HG03159 (cell line): ENCODE results near the gene NCS1.
A peak's percentile ranks its signal among the peaks of the same experiment; 100 is the strongest.

Experiments
- ATAC-seq: cut with Tn5 transposase; IDR thresholded peaks from one replicate; pipeline ENCODE4 v1.9.1; 2021; ENCODE audit warnings: mild to moderate bottlenecking, moderate library complexity; ENCODE audit not compliant: unreplicated experiment

The NCS1 gene

GRCh38 chr9:130172161-130172857, at the start of gene NCS1:
NCS1 (plus strand) TSS chr9:130172404; CDS start chr9:130172664, 260 bp downstream.
- ATAC-seq, result no peak

- ATAC-seq, result no peak
Observed at GRCh38 chr9:130122456-130122855, 49.7 kb upstream of the NCS1 start.

- ATAC-seq, result no peak
Observed at GRCh38 chr9:130124085-130124860, 47.9 kb upstream of the NCS1 start.

GRCh38 chr9:130126721-130127433, 45.3 kb upstream of the NCS1 start:
- no peak for ATAC-seq

- peak; percentile 35 for ATAC-seq
Observed at GRCh38 chr9:130128251-130128650, 44.0 kb upstream of the NCS1 start.

GRCh38 chr9:130128733-130129431, 43.3 kb upstream of the NCS1 start:
- ATAC-seq, result peak; percentile 75

- no peak for ATAC-seq
Observed at GRCh38 chr9:130129432-130130061, 42.7 kb upstream of the NCS1 start.

GRCh38 chr9:130132746-130133145, 39.5 kb upstream of the NCS1 start:
- no peak for ATAC-seq

GRCh38 chr9:130137081-130137640, 35.0 kb upstream of the NCS1 start:
- no peak for ATAC-seq

- ATAC-seq, result no peak
Observed at GRCh38 chr9:130137641-130138081, 34.5 kb upstream of the NCS1 start.

GRCh38 chr9:130138171-130138653, 34.0 kb upstream of the NCS1 start:
- no peak for ATAC-seq

- no peak for ATAC-seq
Observed at GRCh38 chr9:130138791-130139190, 33.4 kb upstream of the NCS1 start.

GRCh38 chr9:130139251-130139650, 33.0 kb upstream of the NCS1 start:
- ATAC-seq, result no peak

GRCh38 chr9:130140706-130141105, 31.5 kb upstream of the NCS1 start:
- no peak for ATAC-seq

GRCh38 chr9:130142056-130142455, 30.1 kb upstream of the NCS1 start:
- no peak for ATAC-seq

- ATAC-seq, result no peak
Observed at GRCh38 chr9:130142641-130143040, 29.6 kb upstream of the NCS1 start.

- ATAC-seq, result no peak
Observed at GRCh38 chr9:130143279-130143893, 28.8 kb upstream of the NCS1 start.

- ATAC-seq, result no peak
Observed at GRCh38 chr9:130143958-130144366, 28.2 kb upstream of the NCS1 start.

GRCh38 chr9:130144703-130145102, 27.5 kb upstream of the NCS1 start:
- no peak for ATAC-seq

- ATAC-seq, result no peak
Observed at GRCh38 chr9:130145658-130146057, 26.5 kb upstream of the NCS1 start.
